Tibial nerve (tissue), 4 donors: ENCODE data around the gene MFSD11.

Source experiments
- CTCF ChIP-seq, 5 experiments: fragments of 200-600 bp in 3 of 5; fragments of 450-650 bp in 2 of 5; sonication (generic) in 3 of 5; IDR thresholded peaks; one replicate each; pipeline ENCODE4 v1.5.1; 2016 to 2019; ENCODE audit warnings: antibody characterized with exemption in 5 of 5, mild to moderate bottlenecking in 3 of 5, moderate library complexity in 2 of 5
- EP300 ChIP-seq, 2 donors: sonication (generic); formaldehyde crosslinking; IDR thresholded peaks; one replicate each; pipeline ENCODE4 v1.6.1; 2017; ENCODE audit warnings: antibody characterized with exemption in 2 of 2, mild to moderate bottlenecking in 1 of 2

- TF ChIP-seq CTCF (IDR thresholded peaks at IDR 0.05) (no peak), EP300 (IDR thresholded peaks at IDR 0.05) (no peak)
These were observed 55.9 kb downstream of the MFSD11 start for GRCh38 chr17:76793775-76794174.
